Brain microvascular endothelial cell (primary cell): Measurements from ENCODE around the gene CBLB.

Experiments used
- DNase-seq: peaks from one replicate; pipeline ENCODE4 v3.0.0-alpha.2; 2020
- H3K27ac ChIP-seq: fragments of 250-450 bp; sonication (Bioruptor Pico); 2 replicates; pipeline ENCODE4 v1.5.1; 2020; ENCODE audit warnings: mild to moderate bottlenecking, moderate library complexity
- H3K27me3 ChIP-seq: fragments of 250-450 bp; sonication (Bioruptor Pico); replicated peaks from 2 replicates; pipeline ENCODE4 v1.5.1; 2020; ENCODE audit warnings: mild to moderate bottlenecking
- H3K36me3 ChIP-seq: fragments of 250-450 bp; sonication (Bioruptor Pico); replicated peaks from 2 replicates; pipeline ENCODE4 v1.5.1; 2020; ENCODE audit warnings: mild to moderate bottlenecking
- H3K4me3 ChIP-seq: 2 replicates; pipeline ENCODE4 v1.5.1; 2011; ENCODE audit warnings: low read depth, mild to moderate bottlenecking, control low read depth, low read length, moderate library complexity
- CTCF ChIP-seq: IDR thresholded peaks from 2 replicates; pipeline ENCODE4 v1.5.1; 2011; ENCODE audit warnings: low read depth, mild to moderate bottlenecking, moderate library complexity, low read length, control low read depth, inconsistent platforms; ENCODE audit errors: missing control alignments
- in situ Hi-C: cut with HindIII; loops from 2 replicates; pipeline ENCODE4 v1.10.0; 2017; ENCODE audit warnings: low sequenced_read_pairs, low pct_ligation_motif_present

Gene CBLB

GRCh38 chr3:105805404-105805803 is 63.4 kb downstream of the CBLB start:
- H3K4me3 ChIP-seq, result no peak overlapping the region
- H3K27ac ChIP-seq, result no peak overlapping the region
- TF ChIP-seq CTCF, result no peak
- no peak for DNase-seq
- no peaks in the 10 kb centered on the region for H3K36me3 ChIP-seq
- in situ Hi-C loops, result no loop called here
- no peaks in the 10 kb centered on the region for H3K27me3 ChIP-seq

GRCh38 chr3:105802118-105802706 is 66.6 kb downstream of the CBLB start:
- H3K36me3 ChIP-seq, result no peaks in the 10 kb centered on the region
- in situ Hi-C loops, result no loop called here
- H3K4me3 ChIP-seq, result no peak overlapping the region
- TF ChIP-seq CTCF, result no peak
- H3K27me3 ChIP-seq, result no peaks in the 10 kb centered on the region
- no peak overlapping the region for H3K27ac ChIP-seq
- DNase-seq, result no peak

GRCh38 chr3:105801397-105801796 is 67.4 kb downstream of the CBLB start:
- DNase-seq, result no peak
- H3K27me3 ChIP-seq, result no peaks in the 10 kb centered on the region
- H3K36me3 ChIP-seq, result no peaks in the 10 kb centered on the region
- in situ Hi-C loops, result no loop called here
- H3K4me3 ChIP-seq, result no peak overlapping the region
- no peak overlapping the region for H3K27ac ChIP-seq
- TF ChIP-seq CTCF, result no peak

- Histone ChIP-seq H3K4me3 (no peak overlapping the region), H3K36me3 (no peaks in the 10 kb centered on the region), H3K27ac (no peak overlapping the region), H3K27me3 (no peaks in the 10 kb centered on the region)
- in situ Hi-C loops, result no loop called here
- DNase-seq, result no peak
- TF ChIP-seq CTCF, result no peak
Measured at GRCh38 chr3:105800320-105800719, 68.5 kb downstream of the CBLB start.

GRCh38 chr3:105799286-105799685 is 69.5 kb downstream of the CBLB start:
- no peak for TF ChIP-seq CTCF
- Histone ChIP-seq H3K27me3 (no peaks in the 10 kb centered on the region), H3K4me3 (no peak overlapping the region), H3K27ac (no peak overlapping the region), H3K36me3 (no peaks in the 10 kb centered on the region)
- in situ Hi-C loops, result no loop called here
- DNase-seq, result no peak

GRCh38 chr3:105798381-105798934 is 70.4 kb downstream of the CBLB start:
- H3K27ac ChIP-seq, result peak overlapping the region; percentile 5
- TF ChIP-seq CTCF, result no peak
- DNase-seq, result no peak

More at GRCh38 chr3:105798381-105798934, 70.4 kb downstream of the CBLB start:
- H3K27me3 ChIP-seq, result no peaks in the 10 kb centered on the region
- H3K36me3 ChIP-seq, result no peaks in the 10 kb centered on the region
- in situ Hi-C loops, result no loop called here
- H3K4me3 ChIP-seq, result no peak overlapping the region
